ENCODE measurements around the gene MRPL11. TPM values are rescaled to one million over a fixed set of nuclear protein-coding genes. Genes with fewer than 3 reads are reported as not detected.

The MRPL11 gene
- total and polyA plus RNA-seq, 4 donors: 15.5 to 53.4 (median 40.1) TPM

GRCh38 chr11:66419825-66420224 is 18.8 kb downstream of the MRPL11 start:
- Histone ChIP-seq H3K36me3 (ENCODE audit: control insufficient read depth, insufficient read depth, low read length) (peaks cover 15% of the 10 kb centered on the region), H3K4me1 (ENCODE audit: control insufficient read depth, insufficient read depth, low read length) (peaks cover 50% of the 10 kb centered on the region), H3K4me3 (ENCODE audit: low read depth, low read length) (no peak overlapping the region), H3K27me3 (ENCODE audit: control insufficient read depth, insufficient read depth, low read length) (peaks cover 28% of the 10 kb centered on the region), H3K9me3 (ENCODE audit: control insufficient read depth, insufficient read depth, low read length) (no peaks in the 10 kb centered on the region), H3K27ac (ENCODE audit: low read depth, low read length) (no peak overlapping the region)
- 2% methylated on average over 30 of the region's 30 CpGs for WGBS (ENCODE audit: insufficient coverage)
- DNase-seq (ENCODE audit: low read depth in 4 of 6, low spot score in 6 of 6): peak in 2 of 6 donors; percentile 56 to 72

- Histone ChIP-seq H3K27me3 (ENCODE audit: control insufficient read depth, insufficient read depth, low read length) (peaks cover 28% of the 10 kb centered on the region), H3K9me3 (ENCODE audit: control insufficient read depth, insufficient read depth, low read length) (no peaks in the 10 kb centered on the region), H3K36me3 (ENCODE audit: control insufficient read depth, insufficient read depth, low read length) (peaks cover 7% of the 10 kb centered on the region), H3K27ac (ENCODE audit: low read depth, low read length) (no peak overlapping the region), H3K4me1 (ENCODE audit: control insufficient read depth, insufficient read depth, low read length) (peaks cover 51% of the 10 kb centered on the region), H3K4me3 (ENCODE audit: low read depth, low read length) (no peak overlapping the region)
- no peak for DNase-seq (ENCODE audit: low read depth in 4 of 6, low spot score in 6 of 6)
- 48% methylated on average over 2 of the region's 3 CpGs for WGBS (ENCODE audit: insufficient coverage)
These were observed 19.7 kb downstream of the MRPL11 start for GRCh38 chr11:66418986-66419308.

- Histone ChIP-seq H3K36me3 (ENCODE audit: control insufficient read depth, insufficient read depth, low read length) (peaks cover 3% of the 10 kb centered on the region), H3K4me1 (ENCODE audit: control insufficient read depth, insufficient read depth, low read length) (peaks cover 57% of the 10 kb centered on the region), H3K9me3 (ENCODE audit: control insufficient read depth, insufficient read depth, low read length) (no peaks in the 10 kb centered on the region), H3K4me3 (ENCODE audit: low read depth, low read length) (no peak overlapping the region), H3K27ac (ENCODE audit: low read depth, low read length) (no peak overlapping the region), H3K27me3 (ENCODE audit: control insufficient read depth, insufficient read depth, low read length) (peaks cover 26% of the 10 kb centered on the region)
- 9% methylated on average over 10 of the region's 16 CpGs for WGBS (ENCODE audit: insufficient coverage)
- peak in 2 of 6 donors; percentile 83 to 87 for DNase-seq (ENCODE audit: low read depth in 4 of 6, low spot score in 6 of 6)
These were observed 20.3 kb downstream of the MRPL11 start for GRCh38 chr11:66418168-66418985.

- Histone ChIP-seq H3K4me1 (ENCODE audit: control insufficient read depth, insufficient read depth, low read length) (peaks cover 53% of the 10 kb centered on the region), H3K4me3 (ENCODE audit: low read depth, low read length) (no peak overlapping the region), H3K27me3 (ENCODE audit: control insufficient read depth, insufficient read depth, low read length) (peaks cover 23% of the 10 kb centered on the region), H3K36me3 (ENCODE audit: control insufficient read depth, insufficient read depth, low read length) (no peaks in the 10 kb centered on the region), H3K27ac (ENCODE audit: low read depth, low read length) (peak overlapping the region; percentile 52), H3K9me3 (ENCODE audit: control insufficient read depth, insufficient read depth, low read length) (no peaks in the 10 kb centered on the region)
- peak in 2 of 6 donors; percentile 81 to 97 for DNase-seq (ENCODE audit: low read depth in 4 of 6, low spot score in 6 of 6)
- WGBS (ENCODE audit: insufficient coverage): 53% methylated on average over 3 of the region's 11 CpGs
These were observed 21.6 kb downstream of the MRPL11 start for GRCh38 chr11:66417000-66417399.

- Histone ChIP-seq H3K9me3 (ENCODE audit: control insufficient read depth, insufficient read depth, low read length) (no peaks in the 10 kb centered on the region), H3K4me1 (ENCODE audit: control insufficient read depth, insufficient read depth, low read length) (peaks cover 49% of the 10 kb centered on the region), H3K4me3 (ENCODE audit: low read depth, low read length) (no peak overlapping the region), H3K27me3 (ENCODE audit: control insufficient read depth, insufficient read depth, low read length) (peaks cover 18% of the 10 kb centered on the region), H3K27ac (ENCODE audit: low read depth, low read length) (no peak overlapping the region), H3K36me3 (ENCODE audit: control insufficient read depth, insufficient read depth, low read length) (no peaks in the 10 kb centered on the region)
- 57% methylated on average over 1 of the region's 2 CpGs for WGBS (ENCODE audit: insufficient coverage)
- no peak for DNase-seq (ENCODE audit: low read depth in 4 of 6, low spot score in 6 of 6)
These were observed 23.2 kb downstream of the MRPL11 start for GRCh38 chr11:66415423-66415822.

DNA sequence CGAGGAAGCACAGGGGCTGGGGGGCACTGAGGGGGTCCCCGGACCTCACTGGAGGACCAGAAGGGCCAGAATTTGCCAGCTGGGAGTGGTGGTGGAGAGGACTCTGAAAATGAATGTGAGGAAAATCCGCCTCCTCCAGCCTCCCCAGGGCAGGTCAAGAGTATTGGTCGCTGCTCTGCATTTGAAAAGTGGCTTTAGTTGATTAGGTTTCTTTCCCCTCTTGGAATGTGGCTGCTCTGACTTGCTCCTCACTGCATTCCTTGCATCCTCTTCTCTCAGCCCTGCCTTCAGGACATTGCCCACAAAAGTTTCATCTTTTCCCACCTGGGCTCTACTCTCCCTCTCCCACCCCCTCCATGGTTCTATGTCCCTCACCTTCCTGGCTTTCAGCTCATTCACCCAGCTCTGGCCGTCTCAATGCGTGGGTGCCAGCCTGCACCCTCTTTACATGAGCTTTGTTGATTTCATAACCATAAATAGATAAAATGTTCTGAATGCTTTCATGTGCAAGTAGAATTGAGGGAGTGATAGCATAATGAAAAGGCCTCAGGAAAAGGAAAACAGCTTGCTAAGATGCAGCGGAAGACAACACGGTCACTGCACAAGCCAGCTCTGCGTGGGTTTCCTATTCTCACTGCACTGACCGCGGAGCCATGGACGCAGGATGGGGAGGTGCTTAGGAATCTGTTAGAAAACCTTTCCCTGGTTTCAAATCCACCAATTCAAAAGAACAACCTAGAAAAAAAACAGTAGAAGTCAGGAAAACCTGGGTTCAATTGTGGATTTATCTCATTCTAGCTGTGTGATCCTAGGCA is 24.3 kb downstream of the MRPL11 start:
- no peaks in the 10 kb centered on the region for H3K9me3 ChIP-seq (ENCODE audit: control insufficient read depth, insufficient read depth, low read length)
- no peaks in the 10 kb centered on the region for H3K36me3 ChIP-seq (ENCODE audit: control insufficient read depth, insufficient read depth, low read length)
- H3K4me3 ChIP-seq (ENCODE audit: low read depth, low read length): no peak overlapping the region
- no peak overlapping the region for H3K27ac ChIP-seq (ENCODE audit: low read depth, low read length)
- WGBS (ENCODE audit: insufficient coverage): 40% methylated on average over 5 of the region's 12 CpGs
- DNase-seq (ENCODE audit: low read depth in 4 of 6, low spot score in 6 of 6): no peak
- peaks cover 51% of the 10 kb centered on the region for H3K4me1 ChIP-seq (ENCODE audit: control insufficient read depth, insufficient read depth, low read length)
- peaks cover 10% of the 10 kb centered on the region for H3K27me3 ChIP-seq (ENCODE audit: control insufficient read depth, insufficient read depth, low read length)

- WGBS (ENCODE audit: insufficient coverage): 82% methylated on average over 6 of the region's 6 CpGs
- no peaks in the 10 kb centered on the region for H3K36me3 ChIP-seq (ENCODE audit: control insufficient read depth, insufficient read depth, low read length)
- no peak for DNase-seq (ENCODE audit: low read depth in 4 of 6, low spot score in 6 of 6)
- H3K27me3 ChIP-seq (ENCODE audit: control insufficient read depth, insufficient read depth, low read length): peaks cover 4% of the 10 kb centered on the region
- no peak overlapping the region for H3K27ac ChIP-seq (ENCODE audit: low read depth, low read length)
- H3K4me3 ChIP-seq (ENCODE audit: low read depth, low read length): no peak overlapping the region
- H3K4me1 ChIP-seq (ENCODE audit: control insufficient read depth, insufficient read depth, low read length): peaks cover 55% of the 10 kb centered on the region
- no peaks in the 10 kb centered on the region for H3K9me3 ChIP-seq (ENCODE audit: control insufficient read depth, insufficient read depth, low read length)
These were observed 25.5 kb downstream of the MRPL11 start for GRCh38 chr11:66413167-66413566.

GRCh38 chr11:66412110-66412509 is 26.5 kb downstream of the MRPL11 start:
- H3K27me3 ChIP-seq (ENCODE audit: control insufficient read depth, insufficient read depth, low read length): peaks cover 4% of the 10 kb centered on the region
- no peak for DNase-seq (ENCODE audit: low read depth in 4 of 6, low spot score in 6 of 6)
- H3K4me1 ChIP-seq (ENCODE audit: control insufficient read depth, insufficient read depth, low read length): peaks cover 51% of the 10 kb centered on the region
- WGBS (ENCODE audit: insufficient coverage): 68% methylated on average over 7 of the region's 7 CpGs
- no peaks in the 10 kb centered on the region for H3K9me3 ChIP-seq (ENCODE audit: control insufficient read depth, insufficient read depth, low read length)
- no peak overlapping the region for H3K27ac ChIP-seq (ENCODE audit: low read depth, low read length)
- no peak overlapping the region for H3K4me3 ChIP-seq (ENCODE audit: low read depth, low read length)
- H3K36me3 ChIP-seq (ENCODE audit: control insufficient read depth, insufficient read depth, low read length): no peaks in the 10 kb centered on the region

DNA sequence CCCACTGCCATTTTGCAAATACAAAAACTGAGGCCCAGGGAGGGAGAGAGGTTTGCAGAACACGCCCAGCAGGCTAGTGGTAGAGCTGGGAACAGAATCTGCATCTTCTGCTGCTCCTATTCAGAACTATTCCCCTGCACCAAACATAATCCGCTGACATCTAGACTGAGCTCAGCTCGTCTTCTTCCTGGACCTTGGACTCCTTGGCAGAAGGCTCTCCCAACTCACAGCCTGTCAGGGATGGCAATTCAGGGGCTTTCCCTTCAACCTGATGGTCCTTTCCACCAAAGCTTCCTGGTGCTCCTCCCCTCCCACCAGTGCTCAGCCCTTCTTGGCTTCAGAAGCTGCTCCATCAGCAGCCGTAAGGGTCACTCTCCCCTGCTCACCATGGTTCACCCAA is 27.3 kb downstream of the MRPL11 start:
- WGBS (ENCODE audit: insufficient coverage): 65% methylated on average over 4 of the region's 4 CpGs
- no peak for DNase-seq (ENCODE audit: low read depth in 4 of 6, low spot score in 6 of 6)
- H3K36me3 ChIP-seq (ENCODE audit: control insufficient read depth, insufficient read depth, low read length): no peaks in the 10 kb centered on the region
- H3K9me3 ChIP-seq (ENCODE audit: control insufficient read depth, insufficient read depth, low read length): no peaks in the 10 kb centered on the region
- H3K27ac ChIP-seq (ENCODE audit: low read depth, low read length): no peak overlapping the region
- no peak overlapping the region for H3K4me3 ChIP-seq (ENCODE audit: low read depth, low read length)
- peaks cover 50% of the 10 kb centered on the region for H3K4me1 ChIP-seq (ENCODE audit: control insufficient read depth, insufficient read depth, low read length)
- peaks cover 4% of the 10 kb centered on the region for H3K27me3 ChIP-seq (ENCODE audit: control insufficient read depth, insufficient read depth, low read length)
